K562 (cell line): ENCODE data around the gene SGMS1. TPM values are rescaled to one million over a fixed set of nuclear protein-coding genes. Genes with fewer than 3 reads are reported as not detected.

Experiments used
- ARID1B ChIP-seq: fragments of 450-650 bp; IDR thresholded peaks from 2 replicates; pipeline ENCODE4 v1.6.1; 2016; ENCODE audit warnings: antibody characterized with exemption, mild to moderate bottlenecking, inconsistent platforms
- CREB5 ChIP-seq: fragments of 250-450 bp; sonication (Bioruptor Pico); IDR thresholded peaks from 2 replicates; pipeline ENCODE4 v1.5.0; 2020; ENCODE audit warnings: mild to moderate bottlenecking
- CREM ChIP-seq: IDR thresholded peaks from 2 replicates; pipeline ENCODE4 v1.6.1; 2014; ENCODE audit warnings: antibody characterized with exemption, low read depth
- CSDE1 ChIP-seq, 2 experiments: fragments of 450-650 bp; IDR thresholded peaks; 2 replicates each; pipeline ENCODE4 v1.6.1; 2016; ENCODE audit warnings: mild to moderate bottlenecking in 1 of 2
- ERF ChIP-seq: fragments of 450-650 bp; formaldehyde crosslinking; IDR thresholded peaks from 2 replicates; pipeline ENCODE4 v1.4.0; 2020; ENCODE audit warnings: mild to moderate bottlenecking, mixed read lengths
- NFYB ChIP-seq: IDR thresholded peaks from 2 replicates; pipeline ENCODE4 v1.6.1; 2011; ENCODE audit warnings: mild to moderate bottlenecking, moderate library complexity; ENCODE audit not compliant: insufficient read length; ENCODE audit errors: extremely low read depth
- NONO ChIP-seq, 2 experiments: fragments of 200-400 bp in 1 of 2; fragments of 450-650 bp in 1 of 2; formaldehyde crosslinking in 1 of 2; IDR thresholded peaks; 2 replicates each; pipeline ENCODE4 v1.6.1; 2017; ENCODE audit warnings: low read depth in 2 of 2, mild to moderate bottlenecking in 2 of 2, moderate library complexity in 2 of 2, low read length in 1 of 2
- SFPQ ChIP-seq: fragments of 200-400 bp; formaldehyde crosslinking; IDR thresholded peaks from 2 replicates; pipeline ENCODE4 v1.6.1; 2017; ENCODE audit warnings: mild to moderate bottlenecking, low read depth, low read length, moderate library complexity
- SNRNP70 ChIP-seq: fragments of 200-400 bp; formaldehyde crosslinking; optimal IDR thresholded peaks from 2 replicates; pipeline ENCODE3; 2017; ENCODE audit warnings: low read depth, low read length
- TOE1 ChIP-seq, 2 experiments: fragments of 450-650 bp in 1 of 2; sonication (generic) in 1 of 2; formaldehyde crosslinking in 1 of 2; IDR thresholded peaks; 2 replicates each; pipeline versions ENCODE4 v1.7.1 to v1.8.0; 2016 to 2022; ENCODE audit warnings: borderline replicate concordance in 2 of 2, mild to moderate bottlenecking in 2 of 2, antibody characterized with exemption in 1 of 2, inconsistent platforms in 1 of 2, low read depth in 1 of 2, missing genetic modification reagents in 1 of 2, moderate library complexity in 1 of 2
- ZBTB9 ChIP-seq: fragments of 450-650 bp; formaldehyde crosslinking; IDR thresholded peaks from 2 replicates; pipeline ENCODE4 v1.4.0; 2020; ENCODE audit warnings: mild to moderate bottlenecking, moderate library complexity
- ZC3H4 ChIP-seq: sonication (generic); formaldehyde crosslinking; IDR thresholded peaks from 2 replicates; pipeline ENCODE4 v1.9.0; 2021; ENCODE audit warnings: missing genetic modification reagents, borderline replicate concordance
- ZNF121 ChIP-seq: sonication (generic); formaldehyde crosslinking; conservative IDR thresholded peaks from 2 replicates; pipeline ENCODE4 v1.8.0; 2022; ENCODE audit warnings: missing genetic modification reagents
- ZNF354B ChIP-seq: fragments of 250-450 bp; sonication (Bioruptor Pico); IDR thresholded peaks from 2 replicates; pipeline ENCODE4 v1.4.0; 2020
- ZNF41 ChIP-seq: fragments of 250-450 bp; sonication (Bioruptor Pico); conservative IDR thresholded peaks from 2 replicates; pipeline ENCODE4 v1.4.0; 2020; ENCODE audit warnings: mild to moderate bottlenecking
- polyA plus RNA-seq, 8 experiments: library from polyadenylated mRNA; depleted of rRNA in 4 of 8; stranded (reverse) in 5 of 8; unstranded in 3 of 8; fragments of >200 nt; fragmentation: Nextera tagmentation in 2 of 8; fragmentation: Illumina TruSeq in 1 of 8; extraction: Ambion mirVana in 2 of 8; extraction: Trizol in 1 of 8; gene quantifications; 2 replicates each; pipeline versions ENCODE4 v1.2.1 to v1.2.3, GENCODE V29; 2011 to 2014; ENCODE audit warnings: inconsistent platforms in 1 of 8, missing spikeins in 1 of 8
- total RNA-seq, 7 experiments: library from RNA; depleted of rRNA in 6 of 7; stranded (reverse); fragments of >200 nt in 6 of 7; fragmentation: Illumina TruSeq in 2 of 7; extraction: Trizol in 2 of 7; gene quantifications; 2 replicates each; pipeline versions ENCODE4 v1.2.1 to v1.2.3, GENCODE V29; 2011 to 2021; ENCODE audit warnings: low replicate concordance in 1 of 7
- TF ChIP-seq, protein P1 (sequence below): fragments of 200-800 bp; sonication (Bioruptor generic); IDR thresholded peaks from 2 replicates; pipeline ENCODE4 v1.6.1; 2017; ENCODE audit warnings: missing genetic modification characterization, missing compliant biosample characterization

The SGMS1 gene
- total and polyA plus RNA-seq, 9 of the 15 experiments (the other 6 are each of a cell fraction or from before 2014, with no cell fraction given), result 22.6 to 232 (median 82.2) TPM

DNA sequence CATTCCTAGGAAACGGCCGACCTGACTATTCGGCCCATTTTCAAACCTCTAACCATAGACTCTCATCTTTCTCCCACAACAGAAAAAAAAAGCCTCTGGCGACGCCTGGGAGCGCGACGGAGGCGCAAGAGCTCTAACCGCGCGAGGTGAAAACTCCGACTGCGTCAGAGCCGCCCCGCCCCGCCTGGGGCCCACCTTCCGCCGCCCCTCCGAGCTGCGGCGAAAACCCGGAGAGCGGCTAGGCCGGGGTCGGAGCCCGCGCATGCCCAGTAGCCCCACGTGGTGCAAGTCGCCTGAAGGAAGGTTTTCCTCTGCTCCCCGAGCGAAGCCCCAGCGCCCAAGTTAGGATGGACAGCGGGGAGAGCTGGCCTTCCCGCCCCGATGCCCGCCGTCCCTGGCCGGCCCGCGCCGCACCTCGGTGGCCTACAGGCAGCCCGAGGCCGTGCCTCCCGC is 683 bp upstream of the SGMS1 start (continued):
- TF ChIP-seq ZBTB9 (CRISPR knock-in tag) (no peak; the same call in 1 of the 2 replicates), NONO (IDR thresholded peaks at IDR 0.05; ENCODE audit: low read depth in 2 of 2, low read length in 1 of 2) (peak in 1 of 2 experiments; percentile 95; a peak in 2 of 4 replicates), CREB5 (CRISPR knock-in tag) (no peak), ERF (CRISPR knock-in tag) (no peak), SNRNP70 (no peak), NFYB (no peak), TOE1 (IDR thresholded peaks at IDR 0.05; ENCODE audit: borderline replicate concordance) (no peak; the same call in 1 of the 2 replicates), TOE1 (CRISPR knock-in tag; IDR thresholded peaks at IDR 0.05; ENCODE audit: borderline replicate concordance, low read depth) (no peak; the same call in 1 of the 2 replicates), ZNF41 (CRISPR knock-in tag) (no peak), CSDE1 (IDR thresholded peaks at IDR 0.05) (no peak), SFPQ (no peak), ZNF121 (CRISPR knock-in tag) (no peak), CREM (peak; percentile 91), ZNF354B (CRISPR knock-in tag) (no peak), ARID1B (peak; percentile 16), ZC3H4 (CRISPR knock-in tag) (no peak)
- TF ChIP-seq, protein P1, sequence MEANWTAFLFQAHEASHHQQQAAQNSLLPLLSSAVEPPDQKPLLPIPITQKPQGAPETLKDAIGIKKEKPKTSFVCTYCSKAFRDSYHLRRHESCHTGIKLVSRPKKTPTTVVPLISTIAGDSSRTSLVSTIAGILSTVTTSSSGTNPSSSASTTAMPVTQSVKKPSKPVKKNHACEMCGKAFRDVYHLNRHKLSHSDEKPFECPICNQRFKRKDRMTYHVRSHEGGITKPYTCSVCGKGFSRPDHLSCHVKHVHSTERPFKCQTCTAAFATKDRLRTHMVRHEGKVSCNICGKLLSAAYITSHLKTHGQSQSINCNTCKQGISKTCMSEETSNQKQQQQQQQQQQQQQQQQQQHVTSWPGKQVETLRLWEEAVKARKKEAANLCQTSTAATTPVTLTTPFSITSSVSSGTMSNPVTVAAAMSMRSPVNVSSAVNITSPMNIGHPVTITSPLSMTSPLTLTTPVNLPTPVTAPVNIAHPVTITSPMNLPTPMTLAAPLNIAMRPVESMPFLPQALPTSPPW (CRISPR knock-in tag), result peak; percentile 84; the same call in 1 of the 2 replicates
